Lower leg skin (tissue), 3 donors: ENCODE data around the gene RAVER2.

Experiments used
- CTCF ChIP-seq, 3 donors: fragments of 450-650 bp; IDR thresholded peaks; one replicate each; pipeline ENCODE4 v1.5.1; 2016; ENCODE audit warnings: antibody characterized with exemption in 3 of 3, mild to moderate bottlenecking in 3 of 3, moderate library complexity in 2 of 3
- POLR2A ChIP-seq, 2 donors: fragments of 450-650 bp; IDR thresholded peaks; one replicate each; pipeline ENCODE4 v1.6.1; 2016 to 2017; ENCODE audit warnings: antibody characterized with exemption in 2 of 2, mild to moderate bottlenecking in 1 of 2, moderate library complexity in 1 of 2

- TF ChIP-seq POLR2A (IDR thresholded peaks at IDR 0.05) (no peak), CTCF (IDR thresholded peaks at IDR 0.05) (no peak)
Observed at GRCh38 chr1:64744492-64745180, at the start of gene RAVER2.
